ENCODE results near the gene CSH2.
"Not testable (repeated sequence)": the region's sequence is repeated elsewhere in the genome, so short reads cannot be mapped to it uniquely, and the experiment has no call there.

DNA sequence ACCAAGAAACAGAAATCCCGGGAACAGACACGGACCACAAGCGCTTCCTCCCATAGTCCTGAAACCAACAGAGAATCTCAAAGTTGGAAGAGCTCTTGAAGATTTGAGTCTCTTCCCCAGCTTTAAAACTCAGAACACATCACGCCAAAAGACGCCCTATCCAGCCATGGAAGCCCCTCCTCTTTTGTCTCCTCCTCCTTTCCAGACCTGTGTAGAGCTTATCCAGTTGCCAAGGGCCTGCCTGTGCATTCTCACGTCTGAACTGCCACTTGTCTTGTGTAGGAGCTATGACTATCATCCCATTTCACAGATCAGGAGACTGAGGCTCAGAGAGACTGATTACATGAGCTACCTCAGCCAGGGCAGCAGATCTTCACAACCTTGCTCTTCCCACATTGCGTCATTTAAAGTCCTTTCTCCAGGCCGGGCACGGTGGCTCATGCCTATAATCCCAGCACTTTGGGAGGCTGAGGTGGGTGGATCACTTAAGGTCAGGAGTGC lies 9.2 kb upstream of the CSH2 start:
- TF ChIP-seq, protein P1, sequence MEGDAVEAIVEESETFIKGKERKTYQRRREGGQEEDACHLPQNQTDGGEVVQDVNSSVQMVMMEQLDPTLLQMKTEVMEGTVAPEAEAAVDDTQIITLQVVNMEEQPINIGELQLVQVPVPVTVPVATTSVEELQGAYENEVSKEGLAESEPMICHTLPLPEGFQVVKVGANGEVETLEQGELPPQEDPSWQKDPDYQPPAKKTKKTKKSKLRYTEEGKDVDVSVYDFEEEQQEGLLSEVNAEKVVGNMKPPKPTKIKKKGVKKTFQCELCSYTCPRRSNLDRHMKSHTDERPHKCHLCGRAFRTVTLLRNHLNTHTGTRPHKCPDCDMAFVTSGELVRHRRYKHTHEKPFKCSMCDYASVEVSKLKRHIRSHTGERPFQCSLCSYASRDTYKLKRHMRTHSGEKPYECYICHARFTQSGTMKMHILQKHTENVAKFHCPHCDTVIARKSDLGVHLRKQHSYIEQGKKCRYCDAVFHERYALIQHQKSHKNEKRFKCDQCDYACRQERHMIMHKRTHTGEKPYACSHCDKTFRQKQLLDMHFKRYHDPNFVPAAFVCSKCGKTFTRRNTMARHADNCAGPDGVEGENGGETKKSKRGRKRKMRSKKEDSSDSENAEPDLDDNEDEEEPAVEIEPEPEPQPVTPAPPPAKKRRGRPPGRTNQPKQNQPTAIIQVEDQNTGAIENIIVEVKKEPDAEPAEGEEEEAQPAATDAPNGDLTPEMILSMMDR (IDR thresholded peaks at IDR 0.05; ENCODE audit: insufficient read depth, low read length) = not testable (repeated sequence)
- TF ChIP-seq POLR2AphosphoS5 (IDR thresholded peaks at IDR 0.05; ENCODE audit: low read depth); GABPA (IDR thresholded peaks at IDR 0.05; ENCODE audit: low read depth); SPI1 (IDR thresholded peaks at IDR 0.05; ENCODE audit: borderline replicate concordance, low read depth): not testable (repeated sequence)
- TF ChIP-seq, protein P2, sequence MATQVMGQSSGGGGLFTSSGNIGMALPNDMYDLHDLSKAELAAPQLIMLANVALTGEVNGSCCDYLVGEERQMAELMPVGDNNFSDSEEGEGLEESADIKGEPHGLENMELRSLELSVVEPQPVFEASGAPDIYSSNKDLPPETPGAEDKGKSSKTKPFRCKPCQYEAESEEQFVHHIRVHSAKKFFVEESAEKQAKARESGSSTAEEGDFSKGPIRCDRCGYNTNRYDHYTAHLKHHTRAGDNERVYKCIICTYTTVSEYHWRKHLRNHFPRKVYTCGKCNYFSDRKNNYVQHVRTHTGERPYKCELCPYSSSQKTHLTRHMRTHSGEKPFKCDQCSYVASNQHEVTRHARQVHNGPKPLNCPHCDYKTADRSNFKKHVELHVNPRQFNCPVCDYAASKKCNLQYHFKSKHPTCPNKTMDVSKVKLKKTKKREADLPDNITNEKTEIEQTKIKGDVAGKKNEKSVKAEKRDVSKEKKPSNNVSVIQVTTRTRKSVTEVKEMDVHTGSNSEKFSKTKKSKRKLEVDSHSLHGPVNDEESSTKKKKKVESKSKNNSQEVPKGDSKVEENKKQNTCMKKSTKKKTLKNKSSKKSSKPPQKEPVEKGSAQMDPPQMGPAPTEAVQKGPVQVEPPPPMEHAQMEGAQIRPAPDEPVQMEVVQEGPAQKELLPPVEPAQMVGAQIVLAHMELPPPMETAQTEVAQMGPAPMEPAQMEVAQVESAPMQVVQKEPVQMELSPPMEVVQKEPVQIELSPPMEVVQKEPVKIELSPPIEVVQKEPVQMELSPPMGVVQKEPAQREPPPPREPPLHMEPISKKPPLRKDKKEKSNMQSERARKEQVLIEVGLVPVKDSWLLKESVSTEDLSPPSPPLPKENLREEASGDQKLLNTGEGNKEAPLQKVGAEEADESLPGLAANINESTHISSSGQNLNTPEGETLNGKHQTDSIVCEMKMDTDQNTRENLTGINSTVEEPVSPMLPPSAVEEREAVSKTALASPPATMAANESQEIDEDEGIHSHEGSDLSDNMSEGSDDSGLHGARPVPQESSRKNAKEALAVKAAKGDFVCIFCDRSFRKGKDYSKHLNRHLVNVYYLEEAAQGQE (IDR thresholded peaks at IDR 0.05; ENCODE audit: insufficient replicate concordance, low read depth) = not testable (repeated sequence)

Data from HL-60 (cell line).